C4-2B (cell line): ENCODE measurements around the gene MAP3K19.

ENCODE experiments used
- CTCF ChIP-seq: fragments of 450-650 bp; conservative IDR thresholded peaks from 2 replicates; pipeline ENCODE4 v1.5.1; 2017; ENCODE audit warnings: mild to moderate bottlenecking
- ZFX ChIP-seq: fragments of 450-650 bp; IDR thresholded peaks from 2 replicates; pipeline ENCODE4 v1.6.1; 2017

DNA sequence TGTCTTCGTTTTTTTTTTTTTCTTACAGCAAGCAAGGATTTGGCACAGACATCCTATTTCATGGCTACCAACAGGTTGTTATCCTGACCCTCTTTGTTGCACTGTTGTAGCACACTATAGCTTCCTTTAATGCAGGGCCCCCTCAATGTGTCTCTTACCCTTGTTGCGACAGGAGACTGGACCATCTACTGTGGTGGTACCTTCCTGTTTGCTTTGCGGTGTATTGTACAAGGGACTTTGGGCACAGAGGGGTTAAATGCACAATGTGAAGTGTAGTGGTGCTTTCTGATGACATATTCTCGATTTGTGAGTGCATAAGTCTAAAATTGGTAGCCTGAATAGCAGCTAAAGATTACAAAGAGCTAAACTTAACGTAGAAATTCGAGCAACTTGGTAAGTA is 101.2 kb downstream of the MAP3K19 start:
- TF ChIP-seq CTCF: no peak
- no peak for TF ChIP-seq ZFX
